H1 (cell line): ENCODE results near the gene CLCN5. TPM values are rescaled to one million over a fixed set of nuclear protein-coding genes. Genes with fewer than 3 reads are reported as not detected.

Experiments
- CTCF ChIA-PET: fragments of 300-600 bp; sonication (Branson Sonifier 250); formaldehyde crosslinking; loops from one replicate; lab custom pipeline; 2021; ENCODE audit not compliant: partially characterized antibody; lab: Charles Lee
- POLR2A ChIA-PET: fragments of 300-600 bp; sonication (Branson Sonifier 250); formaldehyde crosslinking; loops from one replicate; lab custom pipeline; 2021; ENCODE audit warnings: inconsistent platforms; ENCODE audit not compliant: partially characterized antibody; lab: Charles Lee
- DNase-seq, 2 experiments: peaks; one replicate each; pipeline versions ENCODE4 v3.0.0 to v3.0.0-alpha.2; 2010 to 2022; ENCODE audit warnings: low spot score in 2 of 2, low read depth in 1 of 2, mixed read lengths in 1 of 2
- FAIRE-seq: peaks from 2 replicates; lab custom pipeline; 2011; peaks lifted over from hg19 to GRCh38; lab: Jason Lieb, UNC
- H2AFZ ChIP-seq: 2 replicates; pipeline ENCODE4 v1.8.1; 2012; ENCODE audit warnings: low read length, inconsistent platforms
- H2AK5ac ChIP-seq: 2 replicates; pipeline ENCODE4 v1.6.1; 2013; ENCODE audit warnings: low read depth, low read length
- H2BK120ac ChIP-seq: replicated peaks from 2 replicates; pipeline ENCODE3; 2013; ENCODE audit warnings: low read depth, low read length, inconsistent platforms
- H2BK12ac ChIP-seq: 2 replicates; pipeline ENCODE4 v1.6.1; 2013; ENCODE audit warnings: low read depth, low read length
- H2BK15ac ChIP-seq: 2 replicates; pipeline ENCODE4 v1.6.1; 2013; ENCODE audit warnings: low read length
- H2BK20ac ChIP-seq: 2 replicates; pipeline ENCODE4 v1.6.1; 2013; ENCODE audit warnings: low read length
- H2BK5ac ChIP-seq: 2 replicates; pipeline ENCODE4 v1.6.1; 2013; ENCODE audit warnings: low read depth, low read length
- H3K14ac ChIP-seq: 2 replicates; pipeline ENCODE4 v1.6.1; 2013; ENCODE audit warnings: inconsistent platforms; ENCODE audit not compliant: insufficient read length
- H3K18ac ChIP-seq: 2 replicates; pipeline ENCODE4 v1.6.1; 2013; ENCODE audit warnings: low read length; ENCODE audit errors: extremely low read depth
- H3K23ac ChIP-seq: 2 replicates; pipeline ENCODE4 v1.6.1; 2013; ENCODE audit warnings: inconsistent platforms; ENCODE audit not compliant: insufficient read length
- H3K23me2 ChIP-seq: 2 replicates; pipeline ENCODE4 v1.6.1; 2013; ENCODE audit warnings: low read depth, low read length
- H3K27ac ChIP-seq: 2 replicates; pipeline ENCODE4 v1.6.1; 2011; ENCODE audit warnings: low read depth, low read length, inconsistent platforms
- H3K27me3 ChIP-seq, 4 experiments: replicated peaks in 1 of 4; 1 replicate in 1 of 4; 2 replicates in 3 of 4; pipeline versions ENCODE4 v1.6.1 to v1.8.1; 2011 to 2013; ENCODE audit warnings: low read length in 3 of 4, mild to moderate bottlenecking in 3 of 4, inconsistent platforms in 2 of 4, mixed read lengths in 2 of 4, moderate library complexity in 1 of 4; ENCODE audit not compliant: control insufficient read depth in 3 of 4, insufficient read depth in 3 of 4; ENCODE audit errors: extremely low read depth in 1 of 4
- H3K36me3 ChIP-seq, 4 experiments: 2 replicates each; pipeline versions ENCODE4 v1.6.1 to v1.8.1; 2011 to 2013; ENCODE audit warnings: mild to moderate bottlenecking in 4 of 4, low read length in 3 of 4, moderate library complexity in 2 of 4, control low read depth in 1 of 4, inconsistent platforms in 1 of 4; ENCODE audit not compliant: insufficient read depth in 4 of 4, control insufficient read depth in 2 of 4
- H3K4ac ChIP-seq: replicated peaks from 2 replicates; pipeline ENCODE3; 2013; ENCODE audit warnings: low read length, low read depth, mixed read lengths, inconsistent platforms; ENCODE audit not compliant: insufficient read length
- H3K4me1 ChIP-seq, 4 experiments: replicated peaks in 1 of 4; 1 replicate in 1 of 4; 2 replicates in 3 of 4; pipeline versions ENCODE4 v1.6.1 to v1.8.1; 2011 to 2013; ENCODE audit warnings: low read length in 3 of 4, inconsistent platforms in 2 of 4, mixed read lengths in 1 of 4; ENCODE audit not compliant: insufficient read depth in 4 of 4, control insufficient read depth in 3 of 4
- H3K4me2 ChIP-seq, 2 experiments: 2 replicates each; pipeline versions ENCODE4 v1.6.1 to v1.8.1; 2011 to 2013; ENCODE audit warnings: low read depth in 2 of 2, low read length in 2 of 2, control low read depth in 1 of 2, inconsistent platforms in 1 of 2, mild to moderate bottlenecking in 1 of 2; ENCODE audit not compliant: insufficient read depth in 1 of 2
- H3K4me3 ChIP-seq, 4 experiments: fragments of 200-600, 300-600 bp in 1 of 4; sonication (generic), shearing (Covaris generic), sonication (Bioruptor Twin) in 1 of 4; 2 replicates each; pipeline versions ENCODE4 v1.5.1 to v1.8.1; 2011 to 2016; ENCODE audit warnings: low read length in 4 of 4, low read depth in 3 of 4, control low read depth in 2 of 4, inconsistent platforms in 2 of 4, mild to moderate bottlenecking in 2 of 4, mixed read lengths in 1 of 4, moderate library complexity in 1 of 4; ENCODE audit not compliant: insufficient read depth in 2 of 4; ENCODE audit errors: extremely low read depth in 1 of 4
- H3K56ac ChIP-seq: replicated peaks from 2 replicates; pipeline ENCODE3; 2013; ENCODE audit warnings: low read depth, mild to moderate bottlenecking, mixed read lengths, low read length, inconsistent platforms; ENCODE audit not compliant: insufficient read length
- H3K79me1 ChIP-seq: 2 replicates; pipeline ENCODE4 v1.6.1; 2013; ENCODE audit warnings: low read depth, low read length, control low read depth
- H3K79me2 ChIP-seq, 2 experiments: 2 replicates each; pipeline versions ENCODE4 v1.6.1 to v1.8.1; 2012 to 2013; ENCODE audit warnings: low read length in 2 of 2, mild to moderate bottlenecking in 2 of 2, inconsistent platforms in 1 of 2; ENCODE audit not compliant: insufficient read depth in 2 of 2, control insufficient read depth in 1 of 2
- H3K9ac ChIP-seq, 4 experiments: replicated peaks in 1 of 4; 1 replicate in 1 of 4; 2 replicates in 3 of 4; pipeline versions ENCODE4 v1.6.1 to v1.8.1; 2011 to 2013; ENCODE audit warnings: low read depth in 3 of 4, low read length in 3 of 4, control low read depth in 2 of 4, mild to moderate bottlenecking in 2 of 4, moderate library complexity in 2 of 4, inconsistent platforms in 1 of 4; ENCODE audit errors: extremely low read depth in 1 of 4
- H3K9me3 ChIP-seq, 2 experiments: 2 replicates each; pipeline versions ENCODE4 v1.6.1 to v1.8.1; 2012 to 2013; ENCODE audit warnings: mild to moderate bottlenecking in 2 of 2, moderate library complexity in 2 of 2, control low read depth in 1 of 2, inconsistent platforms in 1 of 2, low read depth in 1 of 2, low read length in 1 of 2, mixed read lengths in 1 of 2; ENCODE audit not compliant: insufficient read depth in 2 of 2
- H4K20me1 ChIP-seq, 2 experiments: replicated peaks in 1 of 2; 2 replicates each; pipeline versions ENCODE3 to v1.8.1; 2011 to 2013; ENCODE audit warnings: inconsistent platforms in 2 of 2, low read length in 2 of 2, mild to moderate bottlenecking in 1 of 2; ENCODE audit not compliant: insufficient read depth in 2 of 2, control insufficient read depth in 1 of 2
- H4K5ac ChIP-seq: 2 replicates; pipeline ENCODE4 v1.6.1; 2013; ENCODE audit warnings: low read length, low read depth, mixed read lengths, inconsistent platforms; ENCODE audit not compliant: insufficient read length
- H4K8ac ChIP-seq: 2 replicates; pipeline ENCODE4 v1.8.0; 2013; ENCODE audit warnings: mild to moderate bottlenecking, moderate library complexity, low read length, inconsistent platforms; ENCODE audit not compliant: insufficient read depth; ENCODE audit errors: extremely low read depth
- H4K91ac ChIP-seq: replicated peaks from 2 replicates; pipeline ENCODE3; 2013; ENCODE audit warnings: low read length, mixed read lengths, inconsistent platforms; ENCODE audit not compliant: insufficient read length
- CBX8 ChIP-seq: fragments of 300-800, 300-1000 bp; sonication (generic); IDR thresholded peaks from 2 replicates; pipeline ENCODE4 v1.7.1; 2016; ENCODE audit warnings: low read depth, low read length, borderline replicate concordance
- CHD1 ChIP-seq: IDR thresholded peaks from 2 replicates; pipeline ENCODE4 v1.6.1; 2012; ENCODE audit warnings: low read depth, low read length, improper control_type of control experiment
- JUND ChIP-seq: IDR thresholded peaks from 2 replicates; pipeline ENCODE4 v1.6.1; 2011; ENCODE audit warnings: mild to moderate bottlenecking, improper control_type of control experiment, low read length
- KDM4A ChIP-seq: IDR thresholded peaks from one replicate; pipeline ENCODE4 v1.7.1; 2012; ENCODE audit warnings: low read depth, mild to moderate bottlenecking, moderate library complexity, low read length, inconsistent platforms; ENCODE audit not compliant: severe bottlenecking
- MAFK ChIP-seq: IDR thresholded peaks from 2 replicates; pipeline ENCODE4 v1.6.1; 2012; ENCODE audit warnings: low read depth, mild to moderate bottlenecking, improper control_type of control experiment, low read length
- NRF1 ChIP-seq: IDR thresholded peaks from 2 replicates; pipeline ENCODE4 v1.6.1; 2011; ENCODE audit warnings: mild to moderate bottlenecking, low read depth, low read length, improper control_type of control experiment
- POU5F1 ChIP-seq: IDR thresholded peaks from 2 replicates; pipeline ENCODE4 v1.6.1; 2011; ENCODE audit warnings: low read depth, mild to moderate bottlenecking, low read length, moderate library complexity
- RBBP5 ChIP-seq: IDR thresholded peaks from 2 replicates; pipeline ENCODE4 v1.7.1; 2012; ENCODE audit warnings: low read depth, mild to moderate bottlenecking, inconsistent platforms, low read length, moderate library complexity, borderline replicate concordance
- RNF2 ChIP-seq: fragments of 200-900, 300-1000 bp; sonication (generic); IDR thresholded peaks from 2 replicates; pipeline ENCODE4 v1.7.1; 2016; ENCODE audit warnings: borderline replicate concordance, low read depth, mild to moderate bottlenecking, antibody characterized with exemption, low read length; ENCODE audit not compliant: poor library complexity, severe bottlenecking; ENCODE audit errors: missing control alignments
- RXRA ChIP-seq: IDR thresholded peaks from 2 replicates; pipeline ENCODE4 v1.6.1; 2011; ENCODE audit warnings: low read depth, mild to moderate bottlenecking, low read length, moderate library complexity; ENCODE audit not compliant: insufficient read depth
- SIRT6 ChIP-seq: IDR thresholded peaks from one replicate; pipeline ENCODE4 v1.7.1; 2012; ENCODE audit warnings: low read length, inconsistent platforms
- SRF ChIP-seq: IDR thresholded peaks from 2 replicates; pipeline ENCODE4 v1.6.1; 2011; ENCODE audit warnings: mild to moderate bottlenecking, low read depth, low read length, moderate library complexity
- SUZ12 ChIP-seq: fragments of 200-600 bp; sonication (generic); IDR thresholded peaks from 2 replicates; pipeline ENCODE4 v1.6.1; 2012; ENCODE audit warnings: mild to moderate bottlenecking, inconsistent platforms, low read length, moderate library complexity, mixed read lengths
- YY1 ChIP-seq: IDR thresholded peaks from 2 replicates; pipeline ENCODE4 v1.6.1; 2011; ENCODE audit warnings: low read depth, mild to moderate bottlenecking, low read length
- ZNF274 ChIP-seq: IDR thresholded peaks from 2 replicates; pipeline ENCODE4 v1.7.0; 2012; ENCODE audit warnings: low read length, borderline replicate concordance; ENCODE audit errors: extremely low read depth
- WGBS, 2 experiments: shearing (Covaris generic) in 1 of 2; methylation state at CpG; one replicate each; pipeline versions ENCODE4 v1.1.6 to v1.1.7; 2013 to 2015; ENCODE audit warnings: low lambda C conversion rate in 2 of 2, mixed read lengths in 2 of 2, inconsistent platforms in 1 of 2, low coverage in 1 of 2, missing lambda C conversion rate in 1 of 2; ENCODE audit not compliant: insufficient replicate concordance in 2 of 2, insufficient coverage in 1 of 2, insufficient read length in 1 of 2; ENCODE audit errors: extremely low coverage in 1 of 2, missing lambda C conversion rate in 1 of 2; 5-methylcytosine and 5-hydroxymethylcytosine counted together
- polyA plus RNA-seq, 7 experiments: library from polyadenylated mRNA; depleted of rRNA in 3 of 7; stranded (reverse) in 5 of 7; unstranded in 2 of 7; fragments of >200 nt in 5 of 7; fragments of 200-250 nt in 2 of 7; gene quantifications; 1 replicate in 5 of 7; 2 replicates in 1 of 7; 4 replicates in 1 of 7; pipeline versions ENCODE4 v1.2.1 to v1.2.3, GENCODE V29; 2011 to 2013; ENCODE audit warnings: missing spikeins in 2 of 7, mixed read lengths in 2 of 7
- total RNA-seq: library from RNA; stranded (reverse); fragmentation: NEBNext Ultra II Directional; extraction: Animal tissue kit (Norgen Biotek cat#: 25700); gene quantifications from 2 replicates; pipeline ENCODE4 v1.2.1, GENCODE V29; 2021

Gene CLCN5
- total and polyA plus RNA-seq, 2 of the 8 experiments (the other 6 are each of a cell fraction or from before 2014, with no cell fraction given), result 4.2 to 9.7 TPM

DNA sequence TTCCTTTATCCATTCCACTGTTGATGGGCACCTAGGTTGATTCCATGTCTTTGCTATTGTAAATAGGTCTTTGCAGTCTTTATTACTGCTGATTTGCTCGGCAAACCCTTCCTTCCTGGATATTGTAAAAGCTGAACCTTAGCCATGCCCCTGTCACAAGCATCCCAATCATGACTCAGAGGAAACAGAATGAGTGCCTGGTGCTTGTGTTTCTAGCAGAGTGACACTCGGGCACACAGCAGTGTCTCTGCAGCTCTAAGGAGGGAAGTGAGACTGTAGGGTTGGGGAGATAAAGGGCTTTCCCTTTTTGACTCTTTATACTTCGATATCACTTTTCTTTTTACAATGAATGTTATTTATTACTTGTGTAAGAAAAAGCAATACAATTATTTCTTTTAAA is 195.1 kb downstream of the CLCN5 start:
- H3K9ac ChIP-seq, result no peak overlapping the region
- H3K27me3 ChIP-seq, result no peaks in the 10 kb centered on the region
- H2BK20ac ChIP-seq, result no peak overlapping the region
- H4K8ac ChIP-seq, result no peak overlapping the region
- CTCF ChIA-PET, result interaction anchor here (1.1 to 1.6 kb wide), 2 partner anchors 17 to 67 kb away, joined by 3 to 5 read pairs; no protein-coding TSS in a partner anchor
- H2BK15ac ChIP-seq, result no peak overlapping the region
- no peak overlapping the region for H3K27ac ChIP-seq
- no peak for DNase-seq
- H3K23ac ChIP-seq, result no peak overlapping the region
- H2BK120ac ChIP-seq, result no peak overlapping the region
- H3K4me3 ChIP-seq, result no peak overlapping the region
- H4K5ac ChIP-seq, result no peak overlapping the region
- no peak overlapping the region for H4K91ac ChIP-seq
- H3K36me3 ChIP-seq, result no peaks in the 10 kb centered on the region
- no peak for FAIRE-seq
- H2AFZ ChIP-seq, result no peak overlapping the region
- H2BK12ac ChIP-seq, result no peak overlapping the region
- no peak overlapping the region for H2BK5ac ChIP-seq
- WGBS, 2 experiments, result 86% methylated on average over 3 of the region's 3 CpGs; no CpG with 5 or more reads in 1 of the 2 experiments
- H3K4me2 ChIP-seq, result no peak overlapping the region
- H4K20me1 ChIP-seq, result no peaks in the 10 kb centered on the region
- H3K4ac ChIP-seq, result no peak overlapping the region
- POLR2A ChIA-PET, result no interaction called here
- no peaks in the 10 kb centered on the region for H3K23me2 ChIP-seq
- no peaks in the 10 kb centered on the region for H3K79me1 ChIP-seq
- no peaks in the 10 kb centered on the region for H3K9me3 ChIP-seq
- no peak overlapping the region for H3K18ac ChIP-seq
- H2AK5ac ChIP-seq, result no peak overlapping the region
- no peak overlapping the region for H3K56ac ChIP-seq
- H3K14ac ChIP-seq, result no peak overlapping the region
- H3K4me1 ChIP-seq, result peaks cover 0 to 3% (median 0%) of the 10 kb centered on the region in 4 experiments; a peak in 1 of 7 replicates
- H3K79me2 ChIP-seq, result no peaks in the 10 kb centered on the region
- TF ChIP-seq RXRA, result no peak
- no peak for TF ChIP-seq ZNF274
- no peak for TF ChIP-seq CHD1
- no peak for TF ChIP-seq POU5F1
- TF ChIP-seq JUND, result no peak
- no peak for TF ChIP-seq RBBP5
- no peak for TF ChIP-seq NRF1
- no peak for TF ChIP-seq YY1
- TF ChIP-seq MAFK, result no peak
- TF ChIP-seq CBX8, result no peak
- no peak for TF ChIP-seq RNF2
- TF ChIP-seq SUZ12, result no peak
- TF ChIP-seq SRF, result no peak
- no peak for TF ChIP-seq KDM4A
- no peak for TF ChIP-seq SIRT6
